Fibroblast of lung (primary cell): Measurements from ENCODE around the gene OOSP1. TPM values are rescaled to one million over a fixed set of nuclear protein-coding genes. Genes with fewer than 3 reads are reported as not detected.

Experiments used
- DNase-seq, 2 donors: peaks; one replicate each; pipeline versions ENCODE4 v3.0.0 to v3.0.0-alpha.2; 2010; ENCODE audit warnings: low read depth in 2 of 2
- H2AFZ ChIP-seq: 2 replicates; pipeline ENCODE4 v1.5.1; 2012; ENCODE audit warnings: low read length, control low read depth, inconsistent platforms
- H3K27ac ChIP-seq: 2 replicates; pipeline ENCODE4 v1.5.1; 2011; ENCODE audit warnings: low read length, control low read depth; ENCODE audit not compliant: insufficient read depth
- H3K27me3 ChIP-seq: 2 replicates; pipeline ENCODE4 v1.5.1; 2011; ENCODE audit warnings: mild to moderate bottlenecking, low read length; ENCODE audit not compliant: control insufficient read depth, insufficient read depth
- H3K36me3 ChIP-seq: 2 replicates; pipeline ENCODE4 v1.5.1; 2011; ENCODE audit warnings: low read length; ENCODE audit not compliant: control insufficient read depth, insufficient read depth
- H3K4me1 ChIP-seq: 2 replicates; pipeline ENCODE4 v1.5.1; 2011; ENCODE audit warnings: low read length; ENCODE audit not compliant: control insufficient read depth, insufficient read depth; ENCODE audit errors: extremely low read depth
- H3K4me2 ChIP-seq: 2 replicates; pipeline ENCODE4 v1.5.1; 2011; ENCODE audit warnings: low read length, control low read depth; ENCODE audit not compliant: insufficient read depth; ENCODE audit errors: extremely low read depth
- H3K4me3 ChIP-seq, 4 experiments: fragments of 200-600 bp in 1 of 4; sonication (generic) in 1 of 4; replicated peaks in 1 of 4; 2 replicates each; pipeline ENCODE4 v1.5.1; 2011 to 2016; ENCODE audit warnings: low read length in 4 of 4, low read depth in 3 of 4, mild to moderate bottlenecking in 3 of 4, control low read depth in 2 of 4, inconsistent platforms in 1 of 4, mixed read lengths in 1 of 4; ENCODE audit not compliant: insufficient read depth in 1 of 4; ENCODE audit errors: control extremely low read depth in 1 of 4
- H3K79me2 ChIP-seq: 2 replicates; pipeline ENCODE4 v1.5.1; 2012; ENCODE audit warnings: mild to moderate bottlenecking, low read length, inconsistent platforms; ENCODE audit not compliant: control insufficient read depth, insufficient read depth
- H3K9ac ChIP-seq: 2 replicates; pipeline ENCODE4 v1.5.1; 2011; ENCODE audit warnings: mild to moderate bottlenecking, low read length, control low read depth; ENCODE audit not compliant: insufficient read depth
- H3K9me3 ChIP-seq: 2 replicates; pipeline ENCODE4 v1.5.1; 2012; ENCODE audit warnings: low read depth, low read length; ENCODE audit not compliant: control insufficient read depth, insufficient read depth
- H4K20me1 ChIP-seq: 2 replicates; pipeline ENCODE4 v1.5.1; 2011; ENCODE audit warnings: low read length; ENCODE audit not compliant: control insufficient read depth, insufficient read depth; ENCODE audit errors: extremely low read depth
- EZH2 ChIP-seq: IDR thresholded peaks from 2 replicates; pipeline ENCODE4 v1.5.1; 2012; ENCODE audit warnings: low read length, control low read depth, mild to moderate bottlenecking; ENCODE audit errors: missing control alignments
- polyA plus RNA-seq, 2 donors: library from polyadenylated mRNA; depleted of rRNA in 1 of 2; stranded (reverse) in 1 of 2; unstranded in 1 of 2; fragments of >200 nt; gene quantifications; 2 replicates each; pipeline ENCODE4 v1.2.1, GENCODE V29; 2011 to 2012; ENCODE audit warnings: missing spikeins in 1 of 2
- total RNA-seq: library from RNA; depleted of rRNA; stranded (reverse); fragments of >200 nt; gene quantifications from 2 replicates; pipeline ENCODE4 v1.2.1, GENCODE V29; 2014
- TF ChIP-seq, protein P1 (sequence below), 2 donors: IDR thresholded peaks in 1 of 2; conservative IDR thresholded peaks in 1 of 2; 1 replicate in 1 of 2; 2 replicates in 1 of 2; pipeline ENCODE4 v1.5.1; 2011 to 2012; ENCODE audit warnings: low read length in 2 of 2, control low read depth in 1 of 2, inconsistent platforms in 1 of 2, low read depth in 1 of 2, mild to moderate bottlenecking in 1 of 2

The OOSP1 gene
- total and polyA plus RNA-seq, 2 donors (not counting 1 experiment from before 2014, with no cell fraction given) = not detected

DNA sequence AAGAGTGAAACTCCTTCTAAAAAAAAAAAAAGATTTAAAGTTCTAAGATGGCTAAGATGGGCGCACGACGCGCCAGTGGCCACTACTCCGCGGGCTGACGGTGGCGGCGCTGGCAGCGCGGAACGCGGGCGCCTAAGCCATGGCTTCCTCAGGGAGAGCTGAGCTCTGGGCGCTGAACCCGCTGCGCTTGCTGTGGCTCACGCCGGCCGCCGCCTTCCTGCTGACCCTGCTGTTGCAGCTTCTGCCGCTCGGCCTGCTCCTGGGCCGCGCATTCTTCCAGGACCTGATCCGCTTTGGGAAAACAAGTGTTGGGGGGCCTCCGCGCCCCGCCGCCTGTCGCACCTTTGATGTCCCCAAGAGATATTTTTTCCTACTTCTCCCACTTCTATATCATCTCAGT lies 40.2 kb upstream of the OOSP1 start:
- no peak for TF ChIP-seq EZH2
- TF ChIP-seq, protein P1, sequence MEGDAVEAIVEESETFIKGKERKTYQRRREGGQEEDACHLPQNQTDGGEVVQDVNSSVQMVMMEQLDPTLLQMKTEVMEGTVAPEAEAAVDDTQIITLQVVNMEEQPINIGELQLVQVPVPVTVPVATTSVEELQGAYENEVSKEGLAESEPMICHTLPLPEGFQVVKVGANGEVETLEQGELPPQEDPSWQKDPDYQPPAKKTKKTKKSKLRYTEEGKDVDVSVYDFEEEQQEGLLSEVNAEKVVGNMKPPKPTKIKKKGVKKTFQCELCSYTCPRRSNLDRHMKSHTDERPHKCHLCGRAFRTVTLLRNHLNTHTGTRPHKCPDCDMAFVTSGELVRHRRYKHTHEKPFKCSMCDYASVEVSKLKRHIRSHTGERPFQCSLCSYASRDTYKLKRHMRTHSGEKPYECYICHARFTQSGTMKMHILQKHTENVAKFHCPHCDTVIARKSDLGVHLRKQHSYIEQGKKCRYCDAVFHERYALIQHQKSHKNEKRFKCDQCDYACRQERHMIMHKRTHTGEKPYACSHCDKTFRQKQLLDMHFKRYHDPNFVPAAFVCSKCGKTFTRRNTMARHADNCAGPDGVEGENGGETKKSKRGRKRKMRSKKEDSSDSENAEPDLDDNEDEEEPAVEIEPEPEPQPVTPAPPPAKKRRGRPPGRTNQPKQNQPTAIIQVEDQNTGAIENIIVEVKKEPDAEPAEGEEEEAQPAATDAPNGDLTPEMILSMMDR (conservative IDR thresholded peaks at IDR 0.05 in 1 of 2, IDR thresholded peaks at IDR 0.05 in 1 of 2; ENCODE audit: low read depth in 1 of 2, low read length in 2 of 2) = no peak
- Histone ChIP-seq H3K27me3 (no peaks in the 10 kb centered on the region), H3K9ac (no peak overlapping the region), H3K4me1 (no peaks in the 10 kb centered on the region), H3K9me3 (no peaks in the 10 kb centered on the region), H3K36me3 (no peaks in the 10 kb centered on the region), H3K79me2 (no peaks in the 10 kb centered on the region), H4K20me1 (no peaks in the 10 kb centered on the region), H2AFZ (no peak overlapping the region), H3K27ac (no peak overlapping the region), H3K4me2 (no peak overlapping the region), H3K4me3 (no peak overlapping the region)
- DNase-seq = no peak

DNA sequence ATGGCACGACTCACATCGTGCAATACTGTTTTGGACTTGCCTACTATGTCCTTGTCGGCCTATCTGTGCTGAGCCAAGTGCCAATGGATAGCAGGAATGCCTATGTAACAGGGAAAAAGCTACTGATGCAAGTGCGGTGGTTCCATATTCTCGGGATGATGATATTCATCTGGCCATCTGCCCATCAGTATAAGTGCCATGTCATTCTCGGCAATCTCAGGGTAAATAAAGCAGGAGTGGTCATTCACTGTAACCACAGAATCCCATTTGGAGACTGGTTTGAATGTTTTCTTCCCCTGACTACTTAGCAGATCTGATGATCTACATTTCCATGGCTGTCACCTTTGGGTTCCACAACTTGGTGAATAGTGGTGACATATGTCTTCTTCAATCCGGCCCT lies 39.6 kb upstream of the OOSP1 start:
- H3K4me1 ChIP-seq = no peaks in the 10 kb centered on the region
- TF ChIP-seq EZH2 = no peak
- TF ChIP-seq, protein P1 (conservative IDR thresholded peaks at IDR 0.05 in 1 of 2, IDR thresholded peaks at IDR 0.05 in 1 of 2; ENCODE audit: low read depth in 1 of 2, low read length in 2 of 2) = no peak
- H3K79me2 ChIP-seq = no peaks in the 10 kb centered on the region

DNA sequence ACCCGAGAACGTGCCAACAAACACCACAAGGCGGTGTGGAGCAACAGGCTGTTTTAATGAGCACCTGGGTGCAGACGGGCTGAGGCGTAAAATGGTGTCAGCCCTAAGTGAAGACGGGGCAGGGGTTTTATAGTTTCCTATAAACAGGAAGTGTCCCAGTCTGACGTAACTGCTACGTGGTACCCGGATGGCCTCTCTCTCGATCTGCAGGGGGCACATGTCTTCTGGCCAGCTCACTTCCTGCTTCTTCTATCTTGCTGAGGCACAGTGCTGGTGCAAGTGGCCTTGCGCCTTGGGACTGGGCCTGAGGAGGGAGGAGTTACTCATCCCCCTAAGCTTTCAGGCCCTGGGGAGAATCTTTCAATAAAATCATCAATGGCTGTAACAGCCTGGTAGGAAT lies 38.7 kb upstream of the OOSP1 start:
- TF ChIP-seq, protein P1 (conservative IDR thresholded peaks at IDR 0.05 in 1 of 2, IDR thresholded peaks at IDR 0.05 in 1 of 2; ENCODE audit: low read depth in 1 of 2, low read length in 2 of 2) = no peak
- TF ChIP-seq EZH2 = no peak
- H4K20me1 ChIP-seq = no peaks in the 10 kb centered on the region
- no peak overlapping the region for H3K4me2 ChIP-seq
- no peaks in the 10 kb centered on the region for H3K79me2 ChIP-seq
- H2AFZ ChIP-seq = no peak overlapping the region
- no peaks in the 10 kb centered on the region for H3K36me3 ChIP-seq
- H3K4me1 ChIP-seq = no peaks in the 10 kb centered on the region
- no peak for DNase-seq
- no peak overlapping the region for H3K27ac ChIP-seq
- H3K4me3 ChIP-seq = no peak overlapping the region
- no peaks in the 10 kb centered on the region for H3K9me3 ChIP-seq
- H3K9ac ChIP-seq = no peak overlapping the region
- H3K27me3 ChIP-seq = no peaks in the 10 kb centered on the region

More for the DNA sequence above, 39.6 kb upstream of the OOSP1 start:
- Histone ChIP-seq H3K27ac (no peak overlapping the region), H3K4me3 (no peak overlapping the region), H4K20me1 (no peaks in the 10 kb centered on the region), H3K4me2 (no peak overlapping the region), H3K9ac (no peak overlapping the region), H3K27me3 (no peaks in the 10 kb centered on the region), H3K9me3 (no peaks in the 10 kb centered on the region), H3K36me3 (no peaks in the 10 kb centered on the region), H2AFZ (no peak overlapping the region)
- no peak for DNase-seq
